ENCODE data around the gene DHRS7C.

DNA sequence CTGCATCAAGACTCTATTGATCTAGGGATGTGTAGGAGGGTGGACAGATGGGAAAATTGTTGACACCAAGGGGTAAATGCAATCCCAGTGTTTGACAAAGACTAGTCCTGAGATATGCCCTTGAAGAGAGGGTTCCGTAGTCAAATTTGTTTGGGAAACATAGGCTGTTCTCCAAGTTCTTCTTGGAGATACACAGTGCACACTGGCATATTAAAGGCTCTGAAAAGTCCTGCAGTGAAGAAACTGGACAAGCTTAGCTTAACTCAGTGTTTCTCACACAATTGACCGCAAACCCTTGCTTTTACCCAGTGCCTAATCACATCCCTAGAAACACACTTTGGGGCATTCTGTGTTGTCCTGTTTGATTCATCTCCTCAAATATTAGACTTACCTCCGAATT lies 10.8 kb downstream of the DHRS7C start:
- no peak for TF ChIP-seq EZH2 (IDR thresholded peaks at IDR 0.05; ENCODE audit: low read length)
- TF ChIP-seq, protein P1, sequence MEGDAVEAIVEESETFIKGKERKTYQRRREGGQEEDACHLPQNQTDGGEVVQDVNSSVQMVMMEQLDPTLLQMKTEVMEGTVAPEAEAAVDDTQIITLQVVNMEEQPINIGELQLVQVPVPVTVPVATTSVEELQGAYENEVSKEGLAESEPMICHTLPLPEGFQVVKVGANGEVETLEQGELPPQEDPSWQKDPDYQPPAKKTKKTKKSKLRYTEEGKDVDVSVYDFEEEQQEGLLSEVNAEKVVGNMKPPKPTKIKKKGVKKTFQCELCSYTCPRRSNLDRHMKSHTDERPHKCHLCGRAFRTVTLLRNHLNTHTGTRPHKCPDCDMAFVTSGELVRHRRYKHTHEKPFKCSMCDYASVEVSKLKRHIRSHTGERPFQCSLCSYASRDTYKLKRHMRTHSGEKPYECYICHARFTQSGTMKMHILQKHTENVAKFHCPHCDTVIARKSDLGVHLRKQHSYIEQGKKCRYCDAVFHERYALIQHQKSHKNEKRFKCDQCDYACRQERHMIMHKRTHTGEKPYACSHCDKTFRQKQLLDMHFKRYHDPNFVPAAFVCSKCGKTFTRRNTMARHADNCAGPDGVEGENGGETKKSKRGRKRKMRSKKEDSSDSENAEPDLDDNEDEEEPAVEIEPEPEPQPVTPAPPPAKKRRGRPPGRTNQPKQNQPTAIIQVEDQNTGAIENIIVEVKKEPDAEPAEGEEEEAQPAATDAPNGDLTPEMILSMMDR (optimal IDR thresholded peaks at IDR 0.05 in 1 of 3, IDR thresholded peaks at IDR 0.05 in 1 of 3, conservative IDR thresholded peaks at IDR 0.05 in 1 of 3; ENCODE audit: extremely low read depth in 1 of 3, insufficient read depth in 2 of 3, low read length in 3 of 3), result no peak
